GM10847 (cell line): ENCODE measurements around the gene RARB.

Experiments
- POLR2A ChIP-seq: IDR thresholded peaks from 2 replicates; pipeline ENCODE4 v1.6.1; 2011; ENCODE audit not compliant: insufficient read length; ENCODE audit errors: extremely low read depth

RARB gene

DNA sequence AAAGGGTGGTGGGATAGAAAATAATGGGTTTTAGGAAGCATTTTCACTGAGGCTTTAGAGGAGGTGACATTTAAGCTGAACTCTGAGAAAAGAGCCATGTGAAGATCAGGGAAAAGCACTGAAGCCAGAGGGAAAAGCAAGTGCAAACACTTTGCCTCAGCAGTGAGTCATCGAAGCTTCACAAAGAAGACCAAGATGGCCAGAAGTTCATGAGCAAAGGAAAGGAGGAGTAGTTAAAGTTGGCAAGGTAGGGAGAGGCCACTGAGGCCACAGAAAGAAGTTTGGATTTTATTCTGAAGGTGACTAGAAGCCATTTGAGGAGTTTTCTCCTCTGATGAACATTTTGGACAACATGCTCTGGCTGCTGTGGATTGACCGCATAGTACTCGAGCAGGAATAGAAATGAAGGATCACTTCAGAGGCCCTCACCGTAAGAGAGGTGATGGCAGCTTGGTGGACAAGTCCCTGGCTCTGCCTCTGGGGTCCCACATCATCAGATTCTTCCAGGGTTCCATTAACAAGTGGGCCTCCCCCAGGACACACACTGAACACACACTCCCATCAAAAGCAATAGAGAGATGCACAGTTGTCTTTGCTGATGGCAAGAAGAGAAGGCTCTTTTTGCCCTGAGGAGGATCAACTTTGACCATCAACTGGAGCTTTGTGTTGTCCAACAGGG, 161.2 kb downstream of the RARB start:
- TF ChIP-seq POLR2A, result no peak

DNA sequence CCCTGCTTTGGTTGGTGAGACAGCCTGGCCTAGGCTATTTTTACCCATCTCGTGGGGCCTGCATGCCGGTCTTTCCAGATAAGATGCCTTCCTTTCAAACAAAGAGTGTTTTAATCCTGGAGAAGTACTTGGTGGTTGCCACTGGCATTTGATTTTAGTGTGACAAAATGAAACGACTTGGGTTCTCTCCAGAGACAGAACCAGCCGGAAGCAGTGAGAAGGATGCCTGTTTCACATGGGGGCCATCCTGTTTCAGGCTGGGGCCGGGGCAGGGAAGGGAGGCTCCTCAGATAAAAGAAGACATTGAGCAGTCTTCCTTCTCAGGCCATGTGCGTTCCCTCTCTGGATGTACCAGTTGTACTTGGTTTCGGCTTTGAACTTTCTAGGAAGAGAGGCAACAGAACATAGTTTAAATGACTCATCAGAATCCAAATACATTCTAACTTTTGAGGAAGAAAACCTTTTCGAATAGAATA, 161.8 kb downstream of the RARB start:
- no peak for TF ChIP-seq POLR2A

- TF ChIP-seq POLR2A, result no peak
These were observed 164.5 kb downstream of the RARB start for GRCh38 chr3:25592510-25592968.

GRCh38 chr3:25593001-25593400, 164.9 kb downstream of the RARB start:
- TF ChIP-seq POLR2A, result no peak

- TF ChIP-seq POLR2A, result no peak
These were observed 166.0 kb downstream of the RARB start for GRCh38 chr3:25594007-25594502.

GRCh38 chr3:25597535-25598101, 169.6 kb downstream of the RARB start:
- no peak for TF ChIP-seq POLR2A

DNA sequence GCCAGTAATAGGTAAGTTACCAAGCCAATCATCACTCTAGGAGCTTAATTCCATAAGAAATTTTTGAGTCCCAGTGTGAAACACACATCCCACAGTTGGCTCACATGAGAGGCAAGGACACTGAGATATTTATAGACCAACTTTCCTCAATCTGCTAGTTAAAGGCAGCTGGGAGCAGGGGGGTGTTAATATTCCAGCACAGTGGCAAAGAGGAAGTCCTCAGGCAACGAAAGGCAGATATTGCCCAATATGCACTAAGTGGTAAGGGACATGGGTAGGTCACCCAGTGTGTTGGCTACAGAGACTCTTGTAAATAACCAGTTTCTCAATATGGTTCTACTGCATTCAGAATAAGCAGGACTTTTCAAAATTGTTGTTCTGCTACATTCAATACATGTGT, 175.6 kb downstream of the RARB start:
- TF ChIP-seq POLR2A, result no peak

- no peak for TF ChIP-seq POLR2A
These were observed 176.2 kb downstream of the RARB start for GRCh38 chr3:25604107-25604805.

- TF ChIP-seq POLR2A, result no peak
These were observed 182.1 kb downstream of the RARB start for GRCh38 chr3:25610167-25610566.

GRCh38 chr3:25610779-25611178, 182.7 kb downstream of the RARB start:
- no peak for TF ChIP-seq POLR2A

DNA sequence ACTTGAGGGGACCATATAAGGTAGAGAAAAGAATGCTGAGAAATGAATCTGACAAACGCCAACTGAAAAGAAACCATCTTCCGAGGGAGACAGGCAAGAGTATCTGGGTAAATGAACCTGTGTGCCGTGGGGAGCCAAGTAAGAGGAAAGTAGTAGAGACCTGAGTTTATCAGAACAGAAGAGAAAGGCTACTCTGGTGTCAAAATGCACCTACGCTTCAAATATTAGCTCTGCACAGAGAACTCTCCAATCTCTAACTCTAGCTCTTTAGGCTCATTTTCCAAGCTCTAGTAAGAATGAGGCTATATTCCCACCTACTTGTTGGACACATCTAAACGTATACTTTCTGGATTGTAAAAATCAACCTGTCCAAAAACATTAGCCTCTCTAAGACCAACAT, 183.1 kb downstream of the RARB start:
- TF ChIP-seq POLR2A, result no peak

DNA sequence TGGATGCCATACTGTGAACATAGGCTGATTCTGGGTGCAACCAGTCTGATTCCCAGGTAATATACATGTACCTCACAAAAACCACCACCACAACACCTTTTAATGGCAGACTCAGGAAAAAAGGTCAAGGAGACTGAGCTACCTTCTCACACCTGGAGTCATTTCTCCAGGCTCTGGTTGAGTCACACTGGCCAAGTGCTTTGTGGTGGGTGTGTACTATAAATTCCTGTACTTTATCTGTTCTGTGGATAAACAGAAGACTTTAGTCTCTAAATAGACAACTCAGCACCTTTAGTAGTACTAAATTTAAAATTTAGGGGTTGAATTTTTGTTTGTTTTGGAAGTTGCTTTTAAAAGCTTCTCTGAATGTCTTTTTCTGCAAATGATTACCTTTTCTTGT, 190.0 kb downstream of the RARB start:
- no peak for TF ChIP-seq POLR2A

GRCh38 chr3:25619382-25619781, 191.3 kb downstream of the RARB start:
- no peak for TF ChIP-seq POLR2A

DNA sequence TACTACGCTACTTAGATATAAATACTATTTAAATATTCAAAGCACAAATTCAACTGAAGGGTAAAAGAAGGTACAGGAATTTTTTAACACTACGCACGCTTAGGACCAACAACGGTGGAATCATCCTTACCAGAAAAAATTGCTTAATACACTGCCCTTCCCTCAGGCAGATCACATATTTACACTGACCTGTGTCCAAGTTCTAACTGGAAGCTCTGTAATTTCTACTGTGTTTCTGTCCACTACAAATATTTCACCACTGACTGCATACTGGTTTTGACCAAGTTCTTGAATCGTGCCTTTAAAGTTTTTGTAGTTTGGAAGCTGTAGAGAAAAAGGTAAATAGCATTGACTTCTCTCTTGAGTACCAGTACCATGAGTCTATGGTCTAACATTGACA, 192.4 kb downstream of the RARB start:
- no peak for TF ChIP-seq POLR2A

GRCh38 chr3:25621087-25621486, 193.0 kb downstream of the RARB start:
- TF ChIP-seq POLR2A, result no peak

GRCh38 chr3:25631989-25632388, 203.9 kb downstream of the RARB start:
- no peak for TF ChIP-seq POLR2A
